Activated CD4-positive, alpha-beta T cell treated with anti-CD3 and anti-CD28 coated beads, Interleukin-2, amount 50 U/mL, for 24 hours (primary cell): ENCODE measurements around the gene PURA.
"Not testable (repeated sequence)": the region's sequence is repeated elsewhere in the genome, so short reads cannot be mapped to it uniquely, and the experiment has no call there.

Experiments
- DNase-seq, 2 donors: peaks; one replicate each; pipeline ENCODE4 v3.0.0-alpha.2; 2020; ENCODE audit warnings: low read depth in 1 of 2, low spot score in 1 of 2

Gene PURA

DNA sequence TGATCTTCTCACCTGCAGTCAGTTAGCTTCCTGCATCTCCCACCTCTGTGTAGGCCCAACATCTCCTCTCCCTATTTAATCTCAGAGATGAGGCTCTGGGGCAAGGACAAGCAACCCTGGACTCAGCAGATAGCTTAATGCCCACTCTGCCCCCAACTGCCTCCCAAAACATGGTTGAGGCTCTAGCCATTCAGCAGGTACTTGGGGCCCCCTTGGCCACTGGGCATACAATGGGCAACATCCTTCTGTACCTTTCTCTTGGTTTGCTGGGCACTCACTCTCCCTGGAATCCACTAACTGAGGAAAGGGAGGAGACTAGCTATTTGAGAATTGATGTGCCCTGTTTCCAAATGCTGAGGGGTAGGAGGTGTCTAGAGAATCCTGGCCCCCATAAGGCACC is 21.2 kb downstream of the PURA start:
- no peak for DNase-seq

DNA sequence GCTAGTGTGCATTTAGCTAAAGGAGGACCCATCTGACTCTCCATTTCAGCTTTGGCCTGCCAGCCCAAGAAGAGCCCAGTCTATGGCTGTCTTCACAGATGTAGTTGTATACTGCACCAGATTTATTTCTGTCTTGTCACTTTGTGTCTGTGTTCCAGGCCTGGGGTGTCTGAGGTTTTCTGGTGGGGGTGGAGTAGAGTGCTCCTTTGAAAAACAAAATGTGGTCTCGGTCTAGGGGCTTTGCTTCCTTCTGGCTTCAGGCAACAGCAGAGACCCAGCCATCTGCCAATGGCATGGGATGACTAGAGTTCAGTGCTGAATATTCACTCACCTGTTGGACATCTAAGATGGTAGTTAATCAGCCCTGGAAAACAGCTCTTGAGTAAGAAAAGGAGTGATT is 22.7 kb downstream of the PURA start:
- no peak for DNase-seq

DNA sequence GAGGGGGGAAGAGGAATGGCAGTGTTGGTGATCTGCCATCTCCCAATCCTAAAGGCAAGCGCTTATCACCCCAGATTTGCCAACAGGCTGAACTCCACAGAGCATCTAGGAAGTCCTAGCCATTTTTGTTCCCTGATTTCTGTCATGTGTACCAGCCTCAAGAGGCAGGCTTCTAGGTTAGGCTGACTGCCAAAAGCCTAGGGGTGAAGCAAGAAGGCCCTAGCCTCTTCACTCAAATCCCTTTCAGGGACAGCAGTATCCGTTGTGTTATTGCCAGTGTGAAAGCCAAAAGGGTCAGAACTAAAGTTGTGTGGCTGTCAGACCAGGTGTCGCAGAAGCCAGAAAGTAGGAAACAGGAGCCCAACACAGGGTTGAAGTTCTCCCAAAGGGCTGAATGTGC is 26.5 kb downstream of the PURA start:
- DNase-seq = no peak

DNA sequence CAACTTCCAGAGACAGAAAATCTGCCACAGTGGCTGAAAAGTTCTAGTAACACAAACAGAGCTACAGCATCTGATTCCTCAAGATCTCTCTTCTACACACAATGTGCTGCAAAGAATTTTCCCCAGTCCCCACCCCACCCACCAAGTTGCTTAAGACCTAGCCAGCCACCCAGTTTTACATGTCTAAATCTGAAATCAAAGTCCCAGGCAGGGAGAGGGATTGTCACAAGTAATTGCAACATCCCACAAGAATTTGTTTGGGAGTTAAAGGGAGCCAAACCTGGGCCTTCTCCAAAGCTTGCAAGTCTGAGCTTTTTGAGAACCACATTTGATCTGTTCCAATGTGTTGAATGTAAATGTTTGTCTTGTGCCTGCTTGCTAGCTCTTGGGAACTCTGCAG is 27.3 kb downstream of the PURA start:
- no peak for DNase-seq

DNA sequence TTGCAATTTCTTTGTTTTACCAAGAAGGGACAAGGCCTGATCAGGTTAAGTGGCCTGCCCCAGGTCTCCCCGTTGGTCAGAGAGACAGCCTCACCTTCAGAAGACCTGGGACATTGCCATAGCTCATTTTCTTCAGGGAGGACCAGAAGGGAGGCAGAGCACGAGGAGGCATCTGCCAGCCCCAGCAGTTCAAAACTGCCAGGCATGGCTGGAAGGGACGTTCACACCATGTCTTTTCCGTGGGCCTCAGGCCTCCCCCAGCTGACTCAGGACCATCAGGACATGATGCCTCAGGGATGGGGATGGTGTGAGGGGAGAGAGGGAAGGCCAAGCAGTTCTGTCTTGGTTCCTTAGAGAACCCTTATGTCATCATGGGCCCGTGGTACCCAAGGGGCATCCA is 28.3 kb downstream of the PURA start:
- DNase-seq = no peak

DNA sequence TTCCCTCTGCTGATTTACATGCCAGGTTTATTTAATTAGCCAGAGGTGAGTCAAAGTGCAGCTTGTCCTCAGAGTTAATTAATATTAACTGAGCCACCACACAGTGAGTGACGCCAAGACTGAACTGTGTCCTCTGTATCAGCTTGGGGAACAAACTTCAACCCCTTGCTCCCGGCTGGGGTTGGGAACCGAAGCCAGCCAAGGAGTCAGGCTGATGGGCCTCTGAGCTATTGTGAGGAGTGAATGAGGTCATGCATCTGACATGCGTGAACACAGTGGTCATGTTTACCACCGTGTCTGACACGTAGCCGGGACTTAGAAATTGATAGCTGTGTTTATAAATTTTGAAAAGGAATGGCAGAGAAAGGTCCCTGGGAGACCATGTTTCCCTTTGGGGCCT is 28.9 kb downstream of the PURA start:
- no peak for DNase-seq

DNA sequence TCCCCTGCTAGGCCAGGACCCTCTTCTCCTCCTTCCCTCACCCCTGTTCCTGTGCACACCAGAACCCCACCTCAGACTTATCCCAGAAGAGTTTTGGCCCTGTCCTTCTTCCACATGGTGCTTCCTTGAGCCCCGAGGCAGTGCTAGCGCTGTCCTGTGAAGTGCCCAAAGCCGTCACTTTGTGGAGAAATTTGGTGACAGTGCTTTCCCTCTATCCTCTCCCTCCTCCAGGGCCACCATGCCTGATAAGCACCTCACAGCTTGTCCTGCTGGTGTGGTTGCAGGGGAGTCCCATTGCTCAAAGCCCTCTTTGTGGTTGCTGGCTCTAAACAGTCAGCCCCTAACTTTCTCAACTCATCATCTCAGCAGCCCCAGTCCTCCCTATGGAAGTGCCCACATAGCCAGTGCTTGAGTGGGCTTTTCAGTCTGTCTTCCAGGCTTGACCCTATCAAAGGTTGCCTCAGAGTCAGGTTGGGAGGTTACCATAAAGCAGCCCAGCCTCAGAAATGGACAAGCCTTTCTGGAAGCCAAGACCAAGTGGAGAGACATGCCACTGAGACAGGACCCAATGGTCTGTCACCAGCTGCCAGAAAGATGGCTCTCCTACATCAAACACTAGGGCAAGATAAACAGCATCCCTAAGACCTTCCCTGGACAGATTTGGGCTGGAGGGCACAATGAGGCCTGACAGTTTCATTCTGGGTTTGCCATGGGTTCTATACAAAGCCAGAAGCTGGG is 29.8 kb downstream of the PURA start:
- DNase-seq = no peak

DNA sequence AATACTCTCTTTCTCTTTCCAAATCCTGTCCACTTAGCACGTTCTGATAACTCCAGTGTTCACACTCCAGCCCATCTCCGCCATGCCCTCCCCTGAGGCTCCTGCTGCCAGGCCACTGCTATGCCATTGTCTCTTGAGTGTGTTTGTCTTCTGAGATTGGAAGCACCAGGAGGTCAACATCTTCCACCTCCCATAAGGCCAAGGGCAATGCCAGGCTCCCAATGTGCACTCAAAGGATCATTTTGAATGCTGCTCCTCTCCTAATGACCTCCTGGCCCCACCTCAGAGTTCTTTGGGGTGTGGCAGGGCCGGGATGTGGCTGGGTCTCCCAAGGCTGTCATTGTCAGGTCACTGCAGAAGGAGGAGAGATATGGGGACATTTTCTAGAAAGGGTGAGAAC is 31.3 kb downstream of the PURA start:
- DNase-seq = no peak

DNA sequence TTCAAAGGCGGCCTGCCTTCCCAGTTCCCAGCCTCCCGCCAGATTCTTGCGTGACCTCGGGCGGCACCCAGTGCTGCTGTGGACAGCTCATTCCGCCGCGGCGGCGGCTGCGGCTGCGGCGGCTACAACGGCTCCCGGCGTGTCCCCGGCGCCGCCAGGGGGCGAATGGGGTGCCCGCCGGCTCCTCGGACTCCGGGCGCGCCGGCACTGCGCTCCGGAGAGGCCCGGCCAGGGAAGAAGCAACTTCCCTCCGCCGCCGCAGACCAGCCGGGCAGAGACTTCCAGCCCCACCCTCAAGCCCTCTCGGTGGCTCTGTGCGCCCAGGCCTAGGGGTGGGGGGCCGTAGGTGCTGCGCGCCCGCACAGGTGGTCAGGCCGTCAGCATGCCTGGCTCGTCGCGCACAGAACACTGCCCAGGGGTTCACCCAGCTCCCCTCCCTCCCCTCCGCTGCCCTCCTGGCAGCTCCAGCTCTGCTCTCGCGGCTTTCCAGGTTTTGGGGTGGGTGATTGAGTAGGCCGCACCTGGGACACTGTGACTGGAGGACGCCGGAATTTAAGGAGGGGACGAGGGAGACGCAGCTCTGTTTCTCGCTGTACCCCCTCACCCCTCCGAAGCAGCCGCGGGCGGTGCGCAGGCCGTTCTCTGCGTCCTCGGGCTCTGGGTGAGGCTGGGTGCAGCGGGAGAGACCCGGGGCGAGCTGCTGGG is 32.1 kb downstream of the PURA start:
- DNase-seq = peak in 1 of 2 donors; percentile 26

DNA sequence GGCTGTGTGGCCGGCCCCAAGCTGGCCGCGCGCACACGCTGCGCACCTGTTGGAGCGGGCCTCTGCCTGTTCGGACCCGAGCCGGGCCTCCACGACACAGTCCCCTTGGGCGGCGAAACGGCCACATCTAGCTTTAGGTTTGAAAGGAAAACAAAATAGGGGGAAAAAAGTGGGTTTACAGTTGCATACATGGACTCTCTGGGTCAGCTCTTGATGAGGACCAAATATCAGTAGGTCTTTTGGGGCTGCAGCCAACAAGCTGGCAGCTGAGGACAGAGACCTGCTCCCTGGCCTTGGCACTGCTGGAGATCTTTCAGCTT is 32.6 kb downstream of the PURA start:
- no peak for DNase-seq

DNA sequence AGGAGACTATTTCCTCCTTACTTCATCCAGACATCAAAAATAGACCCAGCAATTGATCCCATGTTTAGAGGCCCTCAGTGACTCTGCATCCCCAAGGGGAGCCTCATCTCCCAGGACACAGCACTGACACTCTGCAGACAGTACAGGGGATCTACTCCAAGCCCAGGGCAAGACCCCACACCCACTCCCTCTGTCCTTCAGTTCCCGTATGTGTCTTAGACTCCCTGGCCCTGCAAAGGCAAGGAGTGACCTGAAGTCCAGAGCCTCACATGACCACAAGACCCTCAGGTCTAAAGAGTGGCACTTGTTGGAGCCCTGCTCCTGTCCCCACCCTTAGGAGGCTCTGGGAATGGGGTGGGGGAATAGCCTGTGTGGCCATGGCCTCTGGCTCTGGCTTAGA is 33.6 kb downstream of the PURA start:
- no peak for DNase-seq

DNA sequence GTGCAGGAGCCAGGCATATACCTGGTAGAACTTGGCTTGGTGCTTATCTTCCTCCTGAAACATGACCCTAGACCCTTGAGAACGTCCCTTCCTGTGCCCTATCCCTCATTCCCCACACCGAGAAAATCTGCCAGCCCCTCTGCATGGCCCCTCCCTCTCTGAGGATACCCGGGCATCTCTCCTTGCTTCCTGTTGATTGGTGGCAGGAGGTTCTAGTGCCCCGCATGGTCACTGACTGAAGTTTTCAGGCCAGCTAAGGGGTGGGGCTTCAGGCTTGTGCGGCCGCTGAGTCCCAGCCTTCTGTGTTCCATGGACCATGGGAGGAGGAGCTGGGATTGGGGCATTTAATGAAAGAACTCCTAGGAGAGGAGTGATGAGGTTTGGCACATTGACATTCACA is 34.6 kb downstream of the PURA start:
- DNase-seq = no peak

DNA sequence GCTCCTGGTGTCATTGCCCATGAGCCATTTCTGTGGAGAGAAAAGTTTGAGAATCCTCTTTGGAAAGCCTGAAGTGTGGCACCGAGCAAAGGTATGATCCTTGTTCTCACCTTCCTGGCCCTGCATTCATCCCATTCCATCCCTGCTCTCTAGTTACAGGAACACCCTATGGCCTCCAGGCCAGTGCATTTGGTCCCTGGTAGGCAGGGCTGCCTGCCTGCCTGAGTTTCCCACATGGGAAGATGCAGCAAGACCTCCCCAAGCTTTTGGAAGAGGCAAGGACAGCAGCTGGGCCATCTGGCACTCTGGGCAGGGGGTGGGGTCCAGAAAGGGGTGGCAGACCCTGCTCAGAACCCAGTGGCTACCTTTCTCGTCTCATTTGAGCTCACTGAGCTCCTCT is 36.3 kb downstream of the PURA start:
- no peak for DNase-seq

DNA sequence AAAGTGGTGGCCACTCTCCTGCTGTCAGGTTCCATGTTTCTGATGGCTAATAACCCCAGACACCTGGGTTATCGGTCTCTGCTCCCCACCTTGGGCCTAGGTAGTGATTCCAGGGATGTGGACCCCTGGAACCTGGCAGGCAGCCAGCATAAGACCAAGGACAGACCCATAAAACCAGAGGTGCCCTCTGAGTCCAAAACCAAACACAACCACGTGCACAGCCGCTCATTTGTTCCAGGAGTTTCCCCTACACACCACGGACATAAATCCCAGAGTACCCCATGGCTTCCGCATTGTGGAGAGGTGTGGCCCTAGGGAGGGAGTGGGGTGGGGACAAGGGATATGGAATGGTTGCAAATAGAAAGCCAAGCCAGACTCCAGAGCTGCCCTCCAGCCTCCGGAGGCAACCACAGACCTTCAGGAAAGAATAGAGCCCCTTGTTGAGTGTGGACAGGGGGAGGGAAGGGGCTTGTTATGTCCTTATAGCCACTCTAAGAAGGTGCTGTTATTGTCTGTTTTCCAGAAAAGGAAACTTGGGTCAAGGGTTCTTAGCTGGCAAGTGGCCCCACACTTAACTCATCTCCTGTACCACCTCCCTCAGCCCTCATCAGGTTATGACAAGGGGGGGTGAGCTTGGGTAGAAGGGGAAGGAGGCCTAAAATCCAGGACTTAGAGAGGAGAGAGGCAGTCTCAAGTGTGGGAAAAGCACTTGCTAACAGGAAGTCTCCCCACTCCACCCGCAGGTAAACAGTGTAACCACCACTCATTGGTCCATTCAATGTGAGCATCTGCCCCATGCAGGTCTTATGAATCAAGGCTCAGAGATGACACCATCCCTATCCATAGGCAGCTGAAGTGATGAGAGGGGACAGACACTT is 37.5 kb downstream of the PURA start:
- DNase-seq = no peak

DNA sequence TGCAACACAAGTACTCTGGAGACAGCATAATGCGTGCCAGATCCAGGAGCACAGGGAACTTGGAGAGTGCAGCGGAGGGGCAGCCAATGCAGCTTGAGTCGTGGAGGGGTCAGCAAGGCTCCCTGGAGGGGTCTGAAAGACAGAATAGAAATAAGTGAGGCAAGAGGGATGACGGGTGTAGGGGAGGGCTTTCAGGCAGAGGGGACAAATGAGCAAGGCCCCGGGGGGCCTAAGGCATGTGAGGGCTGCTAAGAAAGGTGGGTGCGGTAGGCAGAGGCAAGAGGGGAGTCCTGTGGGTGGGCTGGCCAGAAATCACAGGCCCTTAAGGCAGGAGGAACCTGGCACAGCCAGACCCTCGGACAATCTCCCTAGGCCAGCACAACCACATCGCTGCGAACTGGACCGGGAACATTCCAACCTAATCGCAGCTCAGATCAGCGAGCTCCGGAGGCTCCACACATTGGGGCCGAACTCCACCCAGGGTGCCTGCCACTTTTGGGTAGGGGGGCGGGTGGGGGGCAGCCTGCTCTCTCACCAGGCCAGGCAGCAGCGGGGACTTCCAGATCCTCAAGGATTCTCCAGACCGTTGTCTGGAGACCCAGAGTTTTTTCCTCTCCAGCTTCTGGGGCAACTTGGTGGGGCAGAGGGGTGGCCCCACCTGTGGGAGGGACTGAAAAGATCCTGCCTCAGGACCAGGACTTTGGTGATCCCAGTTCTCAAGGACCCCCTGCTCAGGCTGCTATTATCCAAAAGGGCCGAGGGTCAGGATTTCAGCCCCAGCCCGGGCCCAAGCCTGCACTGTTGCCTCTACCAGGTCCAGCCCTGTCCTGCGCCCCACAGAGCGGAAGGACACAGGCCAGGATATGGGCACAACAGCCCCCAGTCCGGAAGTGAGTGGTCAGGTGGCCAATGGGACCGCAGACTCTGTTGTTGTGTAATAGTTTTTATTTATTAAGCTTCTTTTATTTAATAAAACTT is 38.4 kb downstream of the PURA start:
- no peak for DNase-seq

DNA sequence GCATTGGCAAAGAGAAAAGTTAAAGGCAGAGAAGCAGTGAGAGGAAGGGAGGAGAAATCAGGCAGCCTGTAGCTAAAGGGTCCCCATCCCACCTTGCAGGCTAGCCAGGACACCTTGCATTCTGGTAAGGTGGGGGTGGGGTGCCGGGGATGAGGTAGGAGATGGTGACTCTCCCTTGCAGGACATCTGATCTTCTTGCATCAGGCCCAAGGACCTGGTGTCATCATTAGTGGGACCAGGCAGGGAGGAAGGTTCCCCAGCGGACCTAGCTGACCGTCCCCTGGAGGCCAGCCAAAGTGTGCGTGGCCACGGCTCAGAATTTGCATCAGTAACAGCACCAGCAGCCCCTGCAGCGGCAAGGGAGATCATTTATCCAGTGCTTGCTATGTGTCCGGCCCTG is 39.3 kb downstream of the PURA start:
- DNase-seq = no peak

DNA sequence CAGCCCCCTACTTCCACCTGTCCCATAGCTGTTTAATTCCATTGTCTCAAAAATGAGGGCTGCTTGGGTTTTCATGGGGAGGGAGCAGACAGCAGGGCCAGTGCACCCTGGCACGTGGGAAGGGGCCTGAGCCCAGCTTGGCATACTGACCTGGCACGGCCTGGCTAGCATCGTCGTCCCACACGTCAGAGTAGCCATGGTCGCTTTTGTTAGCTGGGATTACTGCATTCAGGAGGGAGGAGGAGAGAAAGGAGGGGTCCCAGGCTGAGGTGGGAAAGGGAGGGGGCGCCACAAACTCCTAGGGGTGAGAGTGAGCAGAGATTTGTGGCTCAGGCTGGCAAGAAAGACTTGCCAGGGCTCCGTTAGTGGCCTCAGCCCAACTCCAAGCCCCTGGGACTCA is 40.0 kb downstream of the PURA start:
- no peak for DNase-seq

DNA sequence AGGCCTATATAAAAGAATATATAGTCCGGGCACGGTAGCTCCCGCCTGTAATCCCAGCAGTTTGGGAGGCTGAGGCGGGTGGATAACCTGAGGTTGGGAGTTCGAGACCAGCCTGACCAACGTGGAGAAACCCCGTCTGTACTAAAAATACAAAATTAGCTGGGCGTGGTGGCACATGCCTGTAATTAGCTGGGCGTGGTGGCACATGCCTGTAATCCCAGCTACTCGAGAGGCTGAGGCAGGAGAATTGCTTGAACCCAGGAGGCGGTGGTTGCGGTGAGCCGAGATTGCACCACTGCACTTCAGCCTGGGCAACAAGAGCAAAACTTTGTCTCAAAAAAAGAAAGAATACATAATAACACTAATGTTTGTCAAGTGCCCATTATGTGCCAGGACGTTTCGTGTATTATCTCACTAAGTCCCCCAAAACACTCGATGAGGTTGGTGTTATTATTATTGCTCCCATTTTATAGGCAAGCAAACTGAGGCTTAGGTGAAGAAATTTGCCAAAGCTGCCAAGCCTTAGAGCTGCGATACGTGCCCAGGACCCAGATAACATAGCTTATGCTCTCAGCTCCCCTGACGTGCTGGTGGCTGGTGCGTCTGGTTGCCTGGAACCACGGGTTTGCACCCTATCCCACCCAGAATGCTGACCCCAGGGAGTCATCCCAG is 40.9 kb downstream of the PURA start:
- DNase-seq = not testable (repeated sequence)

DNA sequence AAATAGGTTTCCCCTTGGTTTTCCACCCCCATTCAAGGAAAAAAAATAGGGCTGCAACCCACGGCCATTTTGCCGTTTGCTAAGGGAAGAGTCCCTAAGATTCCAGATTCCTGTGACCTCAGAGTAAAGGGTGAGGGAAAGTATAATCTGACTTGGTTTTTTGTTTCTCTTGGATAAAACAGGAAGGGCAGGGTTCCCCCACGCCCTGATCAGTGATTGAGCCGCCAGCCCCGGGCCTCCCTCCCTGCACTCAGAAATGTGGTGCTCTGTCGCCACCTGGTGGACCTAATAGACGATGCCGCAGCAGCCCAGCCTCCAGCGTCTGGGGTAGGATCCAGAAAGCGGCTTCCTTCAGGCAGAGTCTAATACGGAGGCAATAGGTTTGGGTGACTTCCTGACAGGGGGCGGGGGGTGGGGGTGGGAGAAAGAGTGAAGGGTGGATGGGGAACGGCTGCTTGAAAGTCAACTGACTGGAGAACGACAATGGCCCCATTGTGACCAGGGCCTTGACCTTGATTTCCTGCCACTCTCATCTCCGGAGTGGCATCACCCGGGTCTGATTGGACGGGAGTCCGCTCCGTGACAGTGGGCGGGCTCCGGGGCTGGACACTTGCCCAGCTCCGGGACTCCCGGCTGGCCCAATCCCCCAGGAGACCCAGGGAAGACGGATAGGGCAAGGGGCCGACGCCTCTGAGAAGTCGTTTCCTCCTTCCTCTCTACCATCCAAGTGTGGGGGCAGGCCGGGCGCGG is 43.3 kb downstream of the PURA start:
- peak; percentile 76 to 85 for DNase-seq
